Karpas-422 (cell line): ENCODE data around the gene ADGRG6. TPM values are rescaled to one million over a fixed set of nuclear protein-coding genes. Genes with fewer than 3 reads are reported as not detected.

Source experiments
- DNase-seq: peaks from one replicate; pipeline ENCODE4 v3.0.0-alpha.2; 2015
- H2AFZ ChIP-seq: fragments of 200-600 bp; sonication (generic); 2 replicates; pipeline ENCODE4 v1.6.1; 2014; ENCODE audit warnings: antibody characterized with exemption, low read length, mixed read lengths
- H3K27ac ChIP-seq: fragments of 200-600 bp; sonication (generic); 2 replicates; pipeline ENCODE4 v1.5.1; 2014; ENCODE audit warnings: mild to moderate bottlenecking, low read length, moderate library complexity
- H3K27me3 ChIP-seq: fragments of 200-600 bp; sonication (generic); 2 replicates; pipeline ENCODE4 v1.6.1; 2014; ENCODE audit warnings: low read length, mixed read lengths
- H3K36me3 ChIP-seq: fragments of 200-600 bp; sonication (generic); 2 replicates; pipeline ENCODE4 v1.6.1; 2014; ENCODE audit warnings: low read length, mixed read lengths; ENCODE audit not compliant: insufficient read depth
- H3K4me1 ChIP-seq: fragments of 200-600 bp; sonication (generic); 2 replicates; pipeline ENCODE4 v1.6.1; 2014; ENCODE audit warnings: mild to moderate bottlenecking, low read length, mixed read lengths
- H3K4me2 ChIP-seq: fragments of 200-600 bp; sonication (generic); 2 replicates; pipeline ENCODE4 v1.6.1; 2014; ENCODE audit warnings: low read length, low read depth, mild to moderate bottlenecking; ENCODE audit not compliant: poor library complexity, severe bottlenecking
- H3K4me3 ChIP-seq: fragments of 200-600 bp; sonication (generic); 2 replicates; pipeline ENCODE4 v1.5.1; 2014; ENCODE audit warnings: mild to moderate bottlenecking, antibody characterized with exemption, low read length, mixed read lengths
- H3K79me2 ChIP-seq: fragments of 200-600 bp; sonication (generic); 2 replicates; pipeline ENCODE4 v1.6.1; 2014; ENCODE audit warnings: mild to moderate bottlenecking, low read length, mixed read lengths
- H3K9ac ChIP-seq: fragments of 200-600 bp; sonication (generic); 2 replicates; pipeline ENCODE4 v1.6.0; 2014; ENCODE audit warnings: low read length
- H3K9me2 ChIP-seq: fragments of 200-600 bp; sonication (generic), shearing (Covaris generic); replicated peaks from 2 replicates; pipeline ENCODE4 v1.6.0; 2014; ENCODE audit warnings: mild to moderate bottlenecking, low read length, moderate library complexity; ENCODE audit not compliant: insufficient read depth
- H3K9me3 ChIP-seq: fragments of 300-700, 200-600 bp; sonication (generic); 2 replicates; pipeline ENCODE4 v1.6.1; 2014; ENCODE audit warnings: low read length, mixed read lengths
- H4K20me1 ChIP-seq: fragments of 200-600 bp; sonication (generic); 2 replicates; pipeline ENCODE4 v1.6.1; 2014; ENCODE audit warnings: mild to moderate bottlenecking, antibody characterized with exemption, low read length, low read depth; ENCODE audit not compliant: insufficient read depth
- total RNA-seq: library from RNA; depleted of rRNA; stranded (reverse); fragments of >200 nt; shearing (Covaris generic); gene quantifications from 2 replicates; pipeline ENCODE4 v1.2.3, GENCODE V29; 2014; ENCODE audit warnings: low replicate concordance

Gene ADGRG6
- total RNA-seq, 1 experiment from 2014 or later = not detected

DNA sequence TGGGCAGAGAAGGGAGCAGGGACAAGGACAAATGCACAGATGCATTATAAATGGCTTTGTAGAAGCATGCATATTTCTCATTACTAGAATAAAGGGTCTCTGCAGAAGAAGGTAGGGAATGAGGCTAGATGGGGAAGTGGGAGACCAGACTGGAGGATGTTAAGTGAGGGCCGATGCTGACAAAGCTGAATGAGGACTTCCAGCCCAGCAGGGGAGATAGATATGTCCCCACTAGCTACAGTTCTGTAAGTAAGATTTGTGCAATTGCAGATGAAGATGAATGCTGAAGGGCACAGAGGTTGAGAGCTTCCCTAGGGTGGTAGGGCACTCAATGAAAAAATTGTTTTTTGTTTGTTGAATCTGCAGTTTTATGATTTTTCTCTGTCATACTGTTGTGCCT is 16.9 kb downstream of the ADGRG6 start:
- no peaks in the 10 kb centered on the region for H3K9me3 ChIP-seq
- H3K4me3 ChIP-seq = no peak overlapping the region
- 0 out of 2 replicates have a peak overlapping the region, but pooled peaks have one; percentile 27 for H2AFZ ChIP-seq
- no peaks in the 10 kb centered on the region for H3K36me3 ChIP-seq
- no peaks in the 10 kb centered on the region for H4K20me1 ChIP-seq
- no peaks in the 10 kb centered on the region for H3K4me1 ChIP-seq
- H3K9ac ChIP-seq = no peak overlapping the region
- no peaks in the 10 kb centered on the region; the same call in 1 of the 2 replicates for H3K27me3 ChIP-seq
- H3K9me2 ChIP-seq = no peaks in the 10 kb centered on the region
- H3K27ac ChIP-seq = no peak overlapping the region
- no peak for DNase-seq
- H3K4me2 ChIP-seq = no peak overlapping the region
- no peaks in the 10 kb centered on the region for H3K79me2 ChIP-seq

GRCh38 chr6:142320366-142320765 is 18.6 kb downstream of the ADGRG6 start:
- no peak overlapping the region for H3K4me3 ChIP-seq
- H3K27me3 ChIP-seq = no peaks in the 10 kb centered on the region; the same call in 1 of the 2 replicates
- no peaks in the 10 kb centered on the region for H3K79me2 ChIP-seq
- no peak for DNase-seq
- H3K9me3 ChIP-seq = no peaks in the 10 kb centered on the region
- no peak overlapping the region for H3K27ac ChIP-seq
- H3K9me2 ChIP-seq = no peaks in the 10 kb centered on the region
- no peak overlapping the region for H2AFZ ChIP-seq
- no peak overlapping the region for H3K4me2 ChIP-seq
- no peak overlapping the region for H3K9ac ChIP-seq
- H4K20me1 ChIP-seq = no peaks in the 10 kb centered on the region
- no peaks in the 10 kb centered on the region for H3K4me1 ChIP-seq
- no peaks in the 10 kb centered on the region for H3K36me3 ChIP-seq

- no peak overlapping the region for H2AFZ ChIP-seq
- no peak overlapping the region for H3K4me3 ChIP-seq
- no peaks in the 10 kb centered on the region for H3K36me3 ChIP-seq
- DNase-seq = no peak
- no peak overlapping the region for H3K27ac ChIP-seq
- no peaks in the 10 kb centered on the region for H4K20me1 ChIP-seq
- no peaks in the 10 kb centered on the region for H3K9me3 ChIP-seq
- H3K9me2 ChIP-seq = no peaks in the 10 kb centered on the region
- H3K4me1 ChIP-seq = no peaks in the 10 kb centered on the region
- no peaks in the 10 kb centered on the region for H3K79me2 ChIP-seq
- H3K4me2 ChIP-seq = no peak overlapping the region
- no peaks in the 10 kb centered on the region; the same call in 1 of the 2 replicates for H3K27me3 ChIP-seq
- H3K9ac ChIP-seq = no peak overlapping the region
These were observed 19.6 kb downstream of the ADGRG6 start for GRCh38 chr6:142321451-142321850.

- Histone ChIP-seq H3K79me2 (no peaks in the 10 kb centered on the region), H3K9me3 (no peaks in the 10 kb centered on the region), H3K9me2 (no peaks in the 10 kb centered on the region), H3K4me3 (no peak overlapping the region), H3K27me3 (no peaks in the 10 kb centered on the region; the same call in 1 of the 2 replicates), H3K36me3 (no peaks in the 10 kb centered on the region), H3K4me2 (no peak overlapping the region), H3K9ac (no peak overlapping the region), H3K4me1 (no peaks in the 10 kb centered on the region), H3K27ac (no peak overlapping the region), H4K20me1 (no peaks in the 10 kb centered on the region), H2AFZ (no peak overlapping the region)
- DNase-seq = no peak
These were observed 20.3 kb downstream of the ADGRG6 start for GRCh38 chr6:142322066-142322465.

DNA sequence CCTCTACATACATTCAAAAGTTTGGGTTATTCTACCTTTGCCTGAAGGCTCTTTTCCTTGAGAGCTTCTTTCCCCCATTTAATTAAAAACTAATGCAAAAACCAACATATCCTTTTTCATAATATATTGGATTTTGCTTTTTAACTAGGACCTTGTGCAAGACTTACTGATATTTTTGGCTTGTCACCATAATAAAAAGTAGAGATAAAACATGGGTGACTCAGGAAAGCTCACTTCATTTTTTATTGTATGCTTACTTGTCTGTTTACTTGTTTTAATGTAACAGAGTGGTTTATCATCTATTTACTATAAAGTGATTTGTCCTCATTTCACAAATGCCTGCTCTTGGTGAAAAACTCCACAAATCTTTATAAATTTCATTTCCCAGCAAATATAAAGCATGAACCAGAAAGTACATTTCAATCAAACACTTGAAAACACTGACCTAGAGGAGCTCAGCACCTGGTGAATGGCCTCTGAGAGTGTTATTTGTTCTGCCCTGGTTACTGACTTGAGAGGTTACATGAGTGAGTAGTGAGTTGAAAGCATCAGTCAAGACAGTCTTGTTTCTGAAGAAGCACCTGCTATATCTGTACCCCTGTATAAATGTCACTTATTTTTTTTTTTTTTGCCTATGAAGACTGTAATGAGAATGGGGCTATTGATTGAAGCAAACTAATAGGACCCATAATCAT is 20.8 kb downstream of the ADGRG6 start:
- no peak overlapping the region for H3K4me2 ChIP-seq
- no peaks in the 10 kb centered on the region for H3K4me1 ChIP-seq
- no peaks in the 10 kb centered on the region for H4K20me1 ChIP-seq
- no peaks in the 10 kb centered on the region; the same call in 1 of the 2 replicates for H3K27me3 ChIP-seq
- H3K4me3 ChIP-seq = no peak overlapping the region
- H3K9me2 ChIP-seq = no peaks in the 10 kb centered on the region
- H3K27ac ChIP-seq = no peak overlapping the region
- H3K79me2 ChIP-seq = no peaks in the 10 kb centered on the region
- no peak overlapping the region for H2AFZ ChIP-seq
- no peak overlapping the region for H3K9ac ChIP-seq
- no peaks in the 10 kb centered on the region for H3K36me3 ChIP-seq
- DNase-seq = no peak
- H3K9me3 ChIP-seq = no peaks in the 10 kb centered on the region

GRCh38 chr6:142323377-142323776 is 21.6 kb downstream of the ADGRG6 start:
- Histone ChIP-seq H3K79me2 (no peaks in the 10 kb centered on the region), H3K9me3 (no peaks in the 10 kb centered on the region), H3K27me3 (no peaks in the 10 kb centered on the region; the same call in 1 of the 2 replicates), H3K9me2 (no peaks in the 10 kb centered on the region), H3K9ac (no peak overlapping the region), H3K4me3 (no peak overlapping the region), H3K4me1 (no peaks in the 10 kb centered on the region), H3K27ac (no peak overlapping the region), H2AFZ (no peak overlapping the region), H4K20me1 (no peaks in the 10 kb centered on the region), H3K4me2 (no peak overlapping the region), H3K36me3 (no peaks in the 10 kb centered on the region)
- DNase-seq = no peak

- Histone ChIP-seq H3K79me2 (no peaks in the 10 kb centered on the region), H3K27me3 (no peaks in the 10 kb centered on the region; the same call in 1 of the 2 replicates), H3K4me2 (no peak overlapping the region), H4K20me1 (no peaks in the 10 kb centered on the region), H3K4me3 (no peak overlapping the region), H3K9ac (no peak overlapping the region), H3K27ac (no peak overlapping the region), H3K4me1 (no peaks in the 10 kb centered on the region), H3K36me3 (no peaks in the 10 kb centered on the region), H2AFZ (no peak overlapping the region), H3K9me2 (no peaks in the 10 kb centered on the region), H3K9me3 (no peaks in the 10 kb centered on the region)
- DNase-seq = no peak
These were observed 22.3 kb downstream of the ADGRG6 start for GRCh38 chr6:142324111-142324510.

DNA sequence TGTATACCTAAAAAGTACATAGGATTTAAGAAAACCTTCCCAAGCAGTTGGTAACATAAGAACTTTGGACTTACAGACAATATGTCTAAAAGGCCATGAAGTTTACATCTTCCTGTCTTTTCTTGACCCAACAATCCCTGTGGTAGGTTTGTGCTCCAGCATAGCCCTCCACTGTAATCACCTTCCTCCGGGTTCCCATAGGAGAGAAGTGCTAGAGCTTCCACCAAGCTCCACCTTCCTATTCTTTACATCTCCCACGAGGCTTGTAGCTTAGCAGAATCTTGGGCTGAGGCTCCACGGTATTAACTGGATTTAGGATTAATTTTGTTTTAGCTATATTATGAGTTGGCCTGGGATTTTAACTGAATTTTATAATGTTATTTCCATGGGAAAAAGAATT is 23.3 kb downstream of the ADGRG6 start:
- Histone ChIP-seq H3K9me2 (no peaks in the 10 kb centered on the region), H3K27me3 (no peaks in the 10 kb centered on the region), H4K20me1 (no peaks in the 10 kb centered on the region), H3K4me3 (no peak overlapping the region), H3K4me1 (no peaks in the 10 kb centered on the region), H3K27ac (no peak overlapping the region), H3K36me3 (no peaks in the 10 kb centered on the region), H3K9ac (no peak overlapping the region), H3K79me2 (no peaks in the 10 kb centered on the region), H3K9me3 (no peaks in the 10 kb centered on the region), H2AFZ (no peak overlapping the region), H3K4me2 (no peak overlapping the region)
- DNase-seq = no peak
